Neural cell (in vitro differentiated cells): ENCODE measurements around the gene SMAD7. TPM values are rescaled to one million over a fixed set of nuclear protein-coding genes. Genes with fewer than 3 reads are reported as not detected.

Source experiments
- H2AFZ ChIP-seq: fragments of 200-600, 300-800 bp; sonication (generic), shearing (Covaris generic); 2 replicates; pipeline ENCODE4 v1.6.0; 2014; ENCODE audit warnings: low read depth, mild to moderate bottlenecking, antibody characterized with exemption, low read length, moderate library complexity
- H3F3A ChIP-seq: fragments of 200-600 bp; shearing (Covaris generic); 2 replicates; pipeline ENCODE4 v1.6.1; 2016; ENCODE audit warnings: mild to moderate bottlenecking, moderate library complexity, mixed read lengths, antibody characterized with exemption, low read length; ENCODE audit not compliant: insufficient read depth, poor library complexity, severe bottlenecking
- H3K27ac ChIP-seq: fragments of 200-600, 300-800 bp; sonication (generic), shearing (Covaris generic); 2 replicates; pipeline ENCODE4 v1.5.1; 2014; ENCODE audit warnings: mild to moderate bottlenecking, low read length, moderate library complexity
- H3K27me3 ChIP-seq: fragments of 300-800, 200-600 bp; sonication (generic), shearing (Covaris generic); 2 replicates; pipeline ENCODE4 v1.6.0; 2014; ENCODE audit warnings: mild to moderate bottlenecking, low read depth, low read length, moderate library complexity; ENCODE audit not compliant: insufficient read depth
- H3K36me3 ChIP-seq: fragments of 300-800, 200-600 bp; sonication (generic), shearing (Covaris generic); 2 replicates; pipeline ENCODE4 v1.5.1; 2014; ENCODE audit warnings: mild to moderate bottlenecking, antibody characterized with exemption, low read length, moderate library complexity; ENCODE audit not compliant: insufficient read depth
- H3K4me2 ChIP-seq: fragments of 300-800, 200-600 bp; sonication (generic), shearing (Covaris generic); 2 replicates; pipeline ENCODE4 v1.6.0; 2014; ENCODE audit warnings: mild to moderate bottlenecking, low read length
- H3K4me3 ChIP-seq: fragments of 300-800, 200-600 bp; sonication (generic), shearing (Covaris generic); 2 replicates; pipeline ENCODE4 v1.5.1; 2014; ENCODE audit warnings: mild to moderate bottlenecking, low read length, moderate library complexity
- H3K79me2 ChIP-seq: fragments of 200-600 bp; shearing (Covaris generic); replicated peaks from 2 replicates; pipeline ENCODE4 v1.6.0; 2014; ENCODE audit warnings: mild to moderate bottlenecking, low read length, moderate library complexity; ENCODE audit not compliant: insufficient read depth
- H3K9ac ChIP-seq: fragments of 300-800, 200-600 bp; sonication (generic), shearing (Covaris generic); 2 replicates; pipeline ENCODE4 v1.6.1; 2016; ENCODE audit warnings: mild to moderate bottlenecking, low read length, mixed read lengths
- H3K9me2 ChIP-seq: fragments of 200-600 bp; shearing (Covaris generic); 2 replicates; pipeline ENCODE4 v1.6.1; 2016; ENCODE audit warnings: mild to moderate bottlenecking, low read length, mixed read lengths; ENCODE audit not compliant: insufficient read depth
- H3K9me3 ChIP-seq: fragments of 200-600, 300-800 bp; sonication (generic), shearing (Covaris generic); 2 replicates; pipeline ENCODE4 v1.6.1; 2016; ENCODE audit warnings: mild to moderate bottlenecking, mixed run types, low read length, moderate library complexity, mixed read lengths
- H4K20me1 ChIP-seq: fragments of 200-600 bp; shearing (Covaris generic); 2 replicates; pipeline ENCODE4 v1.6.1; 2016; ENCODE audit warnings: mild to moderate bottlenecking, mixed run types; ENCODE audit not compliant: insufficient read depth
- EZH2 ChIP-seq: fragments of 200-600, 300-800 bp; shearing (Covaris generic), sonication (generic); IDR thresholded peaks from 2 replicates; pipeline ENCODE4 v1.6.1; 2014; ENCODE audit warnings: antibody characterized with exemption, low read length, borderline replicate concordance, mild to moderate bottlenecking; ENCODE audit not compliant: insufficient read depth, poor library complexity, severe bottlenecking
- MXI1 ChIP-seq: fragments of 450-650 bp; conservative IDR thresholded peaks from 2 replicates; pipeline ENCODE4 v1.6.1; 2014; ENCODE audit warnings: antibody characterized with exemption, mild to moderate bottlenecking; ENCODE audit not compliant: poor library complexity, severe bottlenecking
- POLR2AphosphoS5 ChIP-seq: IDR thresholded peaks from 2 replicates; pipeline ENCODE4 v1.6.1; 2012
- RAD21 ChIP-seq: fragments of 450-650 bp; conservative IDR thresholded peaks from 2 replicates; pipeline ENCODE4 v1.6.1; 2014; ENCODE audit warnings: antibody characterized with exemption, mild to moderate bottlenecking, moderate library complexity
- SMC3 ChIP-seq: fragments of 450-650 bp; conservative IDR thresholded peaks from 2 replicates; pipeline ENCODE4 v1.6.1; 2014; ENCODE audit warnings: antibody characterized with exemption, mild to moderate bottlenecking, moderate library complexity; ENCODE audit not compliant: poor library complexity
- TAF1 ChIP-seq: IDR thresholded peaks from 2 replicates; pipeline ENCODE4 v1.6.1; 2012; ENCODE audit warnings: low read depth
- polyA plus RNA-seq: library from polyadenylated mRNA; depleted of rRNA; stranded (reverse); fragments of >200 nt; gene quantifications from 2 replicates; pipeline ENCODE4 v1.2.3, GENCODE V29; 2014

Gene SMAD7
- polyA plus RNA-seq, 1 donor from 2014 or later = 3.8 TPM

GRCh38 chr18:48896326-48896874 lies 54.4 kb downstream of the SMAD7 start:
- Histone ChIP-seq H3K9me2 (no peaks in the 10 kb centered on the region), H3K79me2 (no peaks in the 10 kb centered on the region), H3K4me2 (no peak overlapping the region), H3K9me3 (no peaks in the 10 kb centered on the region), H3F3A (no peaks in the 10 kb centered on the region), H2AFZ (no peak overlapping the region), H3K9ac (no peak overlapping the region), H3K27me3 (no peaks in the 10 kb centered on the region), H3K4me3 (no peak overlapping the region), H4K20me1 (no peaks in the 10 kb centered on the region), H3K27ac (no peak overlapping the region), H3K36me3 (no peaks in the 10 kb centered on the region)
- no peak for TF ChIP-seq RAD21
- no peak for TF ChIP-seq MXI1
- no peak for TF ChIP-seq POLR2AphosphoS5

DNA sequence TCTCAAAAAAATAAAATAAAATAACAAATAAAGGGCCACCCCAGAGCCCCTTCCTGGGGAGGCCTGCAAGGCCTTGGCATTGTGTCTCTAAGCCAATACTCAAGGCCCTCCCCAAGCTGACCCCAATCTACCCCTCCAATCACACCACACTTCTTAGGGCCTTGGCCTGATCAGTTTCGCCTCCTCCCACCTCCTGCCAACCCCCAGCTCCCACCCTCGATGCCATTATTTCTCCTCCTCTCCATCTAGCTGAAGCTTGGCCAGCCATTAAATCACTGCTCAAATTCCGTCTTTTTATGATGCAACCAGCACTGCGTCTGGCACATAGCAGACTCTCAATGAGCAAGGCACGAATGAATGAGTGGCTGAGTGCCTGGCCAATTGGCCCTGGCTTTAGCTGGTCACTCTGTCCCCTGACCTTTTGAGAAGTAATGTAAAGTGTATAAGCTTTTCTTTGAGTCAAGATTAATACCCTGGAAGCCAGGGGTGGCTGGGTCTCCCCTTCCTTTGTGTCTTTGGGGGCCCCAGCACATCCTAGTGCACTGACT lies 55.9 kb downstream of the SMAD7 start:
- no peaks in the 10 kb centered on the region for H3F3A ChIP-seq
- no peak overlapping the region for H3K27ac ChIP-seq
- no peak overlapping the region for H3K9ac ChIP-seq
- no peaks in the 10 kb centered on the region for H3K9me3 ChIP-seq
- H3K4me2 ChIP-seq = no peak overlapping the region
- no peak overlapping the region for H2AFZ ChIP-seq
- no peaks in the 10 kb centered on the region for H3K79me2 ChIP-seq
- TF ChIP-seq TAF1 (no peak), EZH2 (no peak), SMC3 (no peak)
- H4K20me1 ChIP-seq = no peaks in the 10 kb centered on the region
- no peaks in the 10 kb centered on the region for H3K9me2 ChIP-seq
- H3K4me3 ChIP-seq = no peak overlapping the region
- H3K27me3 ChIP-seq = no peaks in the 10 kb centered on the region
- H3K36me3 ChIP-seq = no peaks in the 10 kb centered on the region

DNA sequence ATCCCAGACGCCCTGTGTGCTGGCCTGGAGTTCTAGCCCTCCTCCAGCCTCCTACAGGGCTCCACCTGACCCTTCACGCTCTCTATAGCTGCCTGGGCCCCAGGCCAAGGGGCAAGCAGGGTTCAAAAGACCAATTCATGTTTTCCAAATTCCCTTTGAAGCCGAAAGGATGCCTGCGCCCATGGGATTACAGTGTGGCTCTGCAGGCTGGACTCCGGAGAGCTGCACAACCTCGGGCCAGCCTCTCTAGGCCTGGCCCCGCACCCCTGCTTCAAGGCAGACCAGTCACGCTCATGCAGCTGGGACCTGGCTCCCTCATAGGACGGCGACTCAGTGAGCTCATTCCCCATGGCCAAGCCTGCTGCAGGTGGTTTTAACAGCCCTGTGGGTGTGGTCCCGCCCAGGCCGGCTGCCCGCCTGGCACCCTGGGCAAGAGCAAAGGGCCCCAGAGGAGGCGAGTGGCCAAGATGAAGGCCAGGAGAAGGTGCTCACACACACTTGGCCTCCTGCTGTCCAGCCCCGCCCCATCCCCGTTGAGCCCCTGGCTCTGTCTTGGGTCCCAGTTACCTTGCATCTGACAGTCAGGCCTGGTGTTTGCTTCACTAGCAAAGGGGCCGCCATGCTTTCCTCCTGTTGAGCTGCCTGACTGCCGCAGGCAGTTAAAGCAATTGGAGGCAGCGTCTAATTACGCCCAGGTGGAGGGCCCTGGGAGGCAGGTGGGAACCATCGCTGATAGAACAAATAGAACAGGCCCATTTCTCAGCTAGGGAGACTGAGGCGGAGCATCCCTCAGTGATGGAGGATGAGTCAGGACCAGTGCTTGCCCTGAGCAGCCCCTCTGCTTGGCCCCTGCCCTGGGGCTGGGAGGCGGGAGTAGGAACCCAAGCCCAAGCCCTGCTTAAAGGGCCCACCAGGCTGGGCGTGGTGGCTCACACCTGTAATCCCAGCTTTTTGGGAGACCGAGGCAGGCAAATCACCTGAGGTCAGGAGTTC lies 56.9 kb downstream of the SMAD7 start:
- Histone ChIP-seq H3K27me3 (no peaks in the 10 kb centered on the region), H4K20me1 (no peaks in the 10 kb centered on the region)
- no peak for TF ChIP-seq EZH2
- TF ChIP-seq MXI1 = no peak

DNA sequence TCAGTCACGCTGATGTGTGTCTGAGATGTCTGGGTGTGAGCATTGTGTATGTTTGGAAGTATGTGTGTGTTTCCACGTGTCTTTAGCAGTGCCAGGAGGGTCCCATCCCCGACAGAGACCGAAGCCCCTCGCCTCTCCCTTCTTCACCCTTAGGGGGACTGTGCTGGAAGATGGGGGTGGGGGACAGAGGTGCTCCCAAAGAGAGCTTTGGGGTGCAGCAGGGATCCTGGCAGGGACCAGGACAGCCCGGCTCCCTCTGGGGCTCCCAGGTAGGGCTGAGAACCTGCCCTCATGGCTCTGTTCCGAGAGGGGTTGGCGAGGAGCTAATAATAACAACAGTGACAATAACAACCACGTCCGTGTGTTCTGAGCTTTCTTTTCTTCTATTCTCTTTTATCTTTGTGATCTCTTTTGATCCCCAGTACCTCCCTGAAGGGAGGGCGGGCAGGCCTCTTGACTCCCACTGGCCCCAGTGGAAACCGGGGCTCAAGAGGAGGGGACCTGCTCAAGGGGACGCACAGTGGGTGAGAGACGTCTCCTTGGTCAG lies 57.6 kb downstream of the SMAD7 start:
- Histone ChIP-seq H3K27ac (no peak overlapping the region), H3K36me3 (no peaks in the 10 kb centered on the region), H3K9ac (no peak overlapping the region), H3K27me3 (no peaks in the 10 kb centered on the region), H3K4me3 (no peak overlapping the region), H3K9me2 (no peaks in the 10 kb centered on the region), H3K4me2 (no peak overlapping the region), H3F3A (no peaks in the 10 kb centered on the region), H2AFZ (no peak overlapping the region), H3K9me3 (no peaks in the 10 kb centered on the region), H4K20me1 (no peaks in the 10 kb centered on the region), H3K79me2 (no peaks in the 10 kb centered on the region)
- no peak for TF ChIP-seq EZH2
- no peak for TF ChIP-seq RAD21

More for the DNA sequence above, 56.9 kb downstream of the SMAD7 start:
- no peaks in the 10 kb centered on the region for H3K79me2 ChIP-seq
- H3K4me3 ChIP-seq = no peak overlapping the region
- H3F3A ChIP-seq = no peaks in the 10 kb centered on the region
- H3K36me3 ChIP-seq = no peaks in the 10 kb centered on the region
- H3K9ac ChIP-seq = no peak overlapping the region
- no peaks in the 10 kb centered on the region for H3K9me2 ChIP-seq
- no peak overlapping the region for H3K4me2 ChIP-seq
- H2AFZ ChIP-seq = no peak overlapping the region
- no peaks in the 10 kb centered on the region for H3K9me3 ChIP-seq
- no peak overlapping the region for H3K27ac ChIP-seq
